Stimulated activated naive CD8-positive, alpha-beta T cell treated with anti-CD3 and anti-CD28 coated beads, Interleukin-15, Interleukin-2, amounts not matched to agents 100 ng/mL and 50 ng/mL, for 24 hours (primary cell): ENCODE data around the gene RAI1.

Source experiments
- H3K27ac Mint-ChIP-seq: one replicate; pipeline ENCODE4 v1.8.0; 2021; ENCODE audit warnings: mild to moderate bottlenecking, mixed read lengths
- H3K27me3 Mint-ChIP-seq: one replicate; pipeline ENCODE4 v1.8.0; 2021; ENCODE audit warnings: mixed read lengths
- H3K36me3 Mint-ChIP-seq: one replicate; pipeline ENCODE4 v1.8.0; 2021; ENCODE audit warnings: low read depth, mixed read lengths
- H3K4me1 Mint-ChIP-seq: one replicate; pipeline ENCODE4 v1.8.0; 2021; ENCODE audit warnings: low read depth, mixed read lengths
- H3K4me3 Mint-ChIP-seq: one replicate; pipeline ENCODE4 v1.8.0; 2021; ENCODE audit warnings: mild to moderate bottlenecking, mixed read lengths
- H3K9me3 Mint-ChIP-seq: one replicate; pipeline ENCODE4 v1.8.0; 2021; ENCODE audit warnings: mixed read lengths

Gene RAI1

GRCh38 chr17:17848311-17849082, 167.2 kb downstream of the RAI1 start:
- H3K36me3 Mint-ChIP-seq: no peaks in the 10 kb centered on the region
- peaks cover 66% of the 10 kb centered on the region for H3K4me1 Mint-ChIP-seq
- no peaks in the 10 kb centered on the region for H3K9me3 Mint-ChIP-seq
- H3K4me3 Mint-ChIP-seq: peak overlapping the region; percentile 37
- H3K27me3 Mint-ChIP-seq: no peaks in the 10 kb centered on the region
- peak overlapping the region; percentile 94 for H3K27ac Mint-ChIP-seq

DNA sequence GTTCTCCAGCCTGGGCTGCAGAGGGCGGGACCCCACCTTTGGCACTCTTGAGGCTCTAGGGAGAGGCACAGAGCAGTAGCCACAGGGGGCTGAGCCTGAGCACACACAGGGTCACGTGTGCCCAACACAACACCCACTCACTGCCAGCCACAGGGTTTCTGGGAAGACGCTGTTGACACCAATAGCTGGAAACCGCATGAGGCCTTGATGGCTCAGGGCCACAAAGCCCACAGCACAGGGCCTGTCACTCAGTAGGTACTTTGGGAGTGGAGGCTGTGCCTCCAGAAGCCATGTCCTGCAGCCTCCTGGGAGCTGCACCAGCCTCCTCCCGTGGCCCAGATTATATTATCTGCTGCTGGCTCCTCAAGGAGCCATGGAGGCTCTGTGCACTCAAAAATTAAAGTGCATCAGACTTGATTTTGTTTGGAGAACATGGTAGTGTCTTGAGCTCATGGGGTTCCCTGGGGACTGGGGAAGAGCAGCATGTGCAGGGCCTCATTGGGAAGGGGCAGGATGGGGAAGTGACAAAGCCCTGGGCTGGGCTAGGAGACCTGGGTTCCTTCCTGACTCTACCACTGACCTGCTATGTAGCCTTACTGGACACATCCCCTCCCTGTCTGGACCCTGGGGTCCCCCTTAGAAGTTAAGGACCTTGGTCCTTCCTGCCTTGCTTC, 168.0 kb downstream of the RAI1 start:
- no peaks in the 10 kb centered on the region for H3K9me3 Mint-ChIP-seq
- H3K27ac Mint-ChIP-seq: peak overlapping the region; percentile 94

GRCh38 chr17:17849845-17850373, 168.7 kb downstream of the RAI1 start:
- Mint-ChIP-seq H3K9me3 (no peaks in the 10 kb centered on the region), H3K36me3 (no peaks in the 10 kb centered on the region), H3K27me3 (no peaks in the 10 kb centered on the region), H3K4me1 (peaks cover 78% of the 10 kb centered on the region), H3K4me3 (peak overlapping the region; percentile 49), H3K27ac (peak overlapping the region; percentile 94)

More for the DNA sequence above, 168.0 kb downstream of the RAI1 start:
- Mint-ChIP-seq H3K27me3 (no peaks in the 10 kb centered on the region), H3K36me3 (no peaks in the 10 kb centered on the region), H3K4me3 (peak overlapping the region; percentile 49), H3K4me1 (peaks cover 74% of the 10 kb centered on the region)

- H3K36me3 Mint-ChIP-seq: no peaks in the 10 kb centered on the region
- peak overlapping the region; percentile 51 for H3K4me3 Mint-ChIP-seq
- peaks cover 88% of the 10 kb centered on the region for H3K4me1 Mint-ChIP-seq
- H3K27ac Mint-ChIP-seq: peak overlapping the region; percentile 94
- no peaks in the 10 kb centered on the region for H3K27me3 Mint-ChIP-seq
- H3K9me3 Mint-ChIP-seq: no peaks in the 10 kb centered on the region
These were observed 170.1 kb downstream of the RAI1 start for GRCh38 chr17:17851103-17852002.

DNA sequence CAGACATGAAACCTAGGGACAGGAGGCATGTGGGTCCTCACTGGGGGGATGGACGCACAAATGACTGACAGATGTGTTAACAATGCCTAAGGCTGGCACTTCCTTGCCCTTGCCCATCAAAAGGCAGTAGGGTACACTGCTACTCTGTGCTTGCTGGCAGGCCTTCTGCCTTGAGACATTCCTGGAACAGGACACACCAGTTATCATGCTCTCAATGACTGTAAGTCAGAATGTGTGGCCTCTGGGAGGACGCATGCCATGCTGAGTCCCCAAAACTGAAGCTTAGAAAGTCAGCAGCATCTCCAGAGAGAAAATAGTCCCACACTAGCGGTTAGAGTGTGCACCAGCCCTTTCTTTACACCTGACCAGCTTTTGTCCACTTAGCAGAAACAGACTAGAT, 171.7 kb downstream of the RAI1 start:
- Mint-ChIP-seq H3K36me3 (no peaks in the 10 kb centered on the region), H3K4me1 (peaks cover 85% of the 10 kb centered on the region), H3K9me3 (no peaks in the 10 kb centered on the region), H3K27ac (peak overlapping the region; percentile 89), H3K27me3 (no peaks in the 10 kb centered on the region), H3K4me3 (peak overlapping the region; percentile 58)

GRCh38 chr17:17853811-17854447, 172.7 kb downstream of the RAI1 start:
- Mint-ChIP-seq H3K36me3 (no peaks in the 10 kb centered on the region), H3K9me3 (no peaks in the 10 kb centered on the region), H3K27me3 (no peaks in the 10 kb centered on the region), H3K4me3 (peak overlapping the region; percentile 58), H3K4me1 (peaks cover 75% of the 10 kb centered on the region), H3K27ac (peak overlapping the region; percentile 89)

DNA sequence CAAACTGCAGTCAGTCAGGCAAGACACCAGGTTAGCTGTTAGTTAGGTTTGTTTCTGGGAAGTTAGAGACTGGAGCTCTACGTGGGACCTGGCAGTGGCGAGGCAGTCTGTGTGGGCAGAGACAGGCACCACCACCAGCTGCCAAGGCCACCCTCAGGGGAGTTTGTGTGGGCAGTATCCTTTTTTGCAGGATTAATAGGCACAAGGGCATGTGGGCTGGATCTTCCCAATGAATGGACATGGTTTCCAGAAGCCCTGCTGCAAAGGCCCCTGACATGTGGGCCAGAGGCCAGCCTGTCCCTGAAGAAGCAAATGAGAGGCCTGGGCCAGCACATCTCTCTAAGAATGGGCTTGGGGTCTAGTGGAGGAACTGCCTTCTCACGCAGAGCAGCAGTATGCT, 174.7 kb downstream of the RAI1 start:
- H3K36me3 Mint-ChIP-seq: no peaks in the 10 kb centered on the region
- peaks cover 55% of the 10 kb centered on the region for H3K4me1 Mint-ChIP-seq
- no peak overlapping the region for H3K4me3 Mint-ChIP-seq
- H3K27ac Mint-ChIP-seq: no peak overlapping the region
- H3K27me3 Mint-ChIP-seq: no peaks in the 10 kb centered on the region
- H3K9me3 Mint-ChIP-seq: no peaks in the 10 kb centered on the region

- Mint-ChIP-seq H3K4me1 (peaks cover 50% of the 10 kb centered on the region), H3K27me3 (no peaks in the 10 kb centered on the region), H3K36me3 (no peaks in the 10 kb centered on the region), H3K9me3 (no peaks in the 10 kb centered on the region), H3K27ac (no peak overlapping the region), H3K4me3 (no peak overlapping the region)
These were observed 175.1 kb downstream of the RAI1 start for GRCh38 chr17:17856386-17856785.

GRCh38 chr17:17857496-17857895, 176.2 kb downstream of the RAI1 start:
- Mint-ChIP-seq H3K4me1 (peaks cover 44% of the 10 kb centered on the region), H3K27ac (no peak overlapping the region), H3K9me3 (no peaks in the 10 kb centered on the region), H3K36me3 (no peaks in the 10 kb centered on the region), H3K4me3 (no peak overlapping the region), H3K27me3 (no peaks in the 10 kb centered on the region)

GRCh38 chr17:17859909-17860765, 178.9 kb downstream of the RAI1 start:
- H3K27me3 Mint-ChIP-seq: no peaks in the 10 kb centered on the region
- H3K4me1 Mint-ChIP-seq: peaks cover 35% of the 10 kb centered on the region
- no peak overlapping the region for H3K27ac Mint-ChIP-seq
- no peaks in the 10 kb centered on the region for H3K9me3 Mint-ChIP-seq
- no peak overlapping the region for H3K4me3 Mint-ChIP-seq
- H3K36me3 Mint-ChIP-seq: no peaks in the 10 kb centered on the region

DNA sequence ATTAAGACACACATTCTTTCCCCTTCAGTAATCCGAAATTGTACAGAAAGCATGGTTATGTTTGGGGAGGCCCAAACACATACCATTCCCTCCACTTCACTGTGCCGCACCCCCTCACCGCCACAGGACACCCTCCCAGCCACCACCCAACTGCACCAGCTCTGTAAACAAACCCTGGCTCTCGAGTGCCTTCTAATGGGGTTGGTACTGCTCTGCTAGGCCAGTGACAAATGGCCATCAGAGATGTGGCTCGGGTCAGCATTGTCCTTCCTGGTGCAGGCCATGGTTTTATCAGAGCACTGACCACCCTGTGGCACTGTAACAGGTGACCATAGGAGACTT, 179.5 kb downstream of the RAI1 start:
- no peaks in the 10 kb centered on the region for H3K36me3 Mint-ChIP-seq
- no peaks in the 10 kb centered on the region for H3K27me3 Mint-ChIP-seq
- H3K4me1 Mint-ChIP-seq: peaks cover 29% of the 10 kb centered on the region
- no peak overlapping the region for H3K27ac Mint-ChIP-seq
- no peaks in the 10 kb centered on the region for H3K9me3 Mint-ChIP-seq
- no peak overlapping the region for H3K4me3 Mint-ChIP-seq
